Measurements from ENCODE around the gene NKX2-4.
"Not testable (repeated sequence)": the region's sequence is repeated elsewhere in the genome, so short reads cannot be mapped to it uniquely, and the experiment has no call there.

NKX2-4 gene

DNA sequence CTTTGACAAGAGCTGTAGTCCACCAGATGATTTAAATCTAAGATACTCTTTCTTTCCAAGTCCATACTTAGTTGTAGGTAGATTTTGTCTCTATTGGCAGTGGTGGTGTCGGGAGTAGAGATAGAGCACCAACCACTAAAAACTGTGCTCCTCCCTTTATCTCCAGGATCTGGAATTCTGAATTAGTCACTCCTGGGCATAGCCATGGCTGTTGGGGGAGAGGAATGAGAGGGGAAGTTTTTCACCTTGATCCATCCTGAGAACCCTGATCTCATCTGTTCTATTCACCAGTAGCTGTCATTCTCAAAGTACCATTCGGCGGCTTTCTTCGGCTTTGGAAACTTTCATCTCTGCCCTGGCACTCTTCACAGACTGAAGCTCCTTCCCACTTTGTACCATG lies 35.6 kb upstream of the NKX2-4 start:
- CTCF ChIA-PET, result no interaction called here

DNA sequence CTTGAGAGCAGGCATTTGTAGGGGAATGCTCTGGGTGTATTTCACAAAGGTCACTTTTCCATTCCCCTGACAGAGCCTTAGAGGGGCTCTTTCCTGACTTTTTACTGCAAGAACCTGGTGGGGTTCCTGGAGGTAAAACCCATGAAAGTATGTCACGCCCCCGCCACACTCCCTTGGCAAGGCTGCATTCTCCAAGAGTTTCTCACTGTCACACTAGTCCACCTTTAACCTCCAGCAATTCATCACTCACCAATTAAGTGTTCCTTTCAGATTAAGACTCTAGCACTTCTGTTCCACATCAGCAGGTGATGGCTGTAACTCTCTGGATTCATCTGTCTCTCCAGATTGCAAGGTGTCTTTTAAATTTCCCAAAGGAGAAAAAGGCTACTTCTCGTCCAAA lies 32.7 kb upstream of the NKX2-4 start:
- CTCF ChIA-PET, result no interaction called here
- no peak for DNase-seq (ENCODE audit: extremely low spot score)
- POLR2A ChIA-PET, result no interaction called here
- TF ChIP-seq ZNF384 (IDR thresholded peaks at IDR 0.05), result no peak
- TF ChIP-seq HDGF (IDR thresholded peaks at IDR 0.05; ENCODE audit: borderline replicate concordance), result no peak
- TF ChIP-seq CTBP1 (IDR thresholded peaks at IDR 0.05; ENCODE audit: borderline replicate concordance), result no peak
- no peak for TF ChIP-seq NFRKB (IDR thresholded peaks at IDR 0.05)
- no peak for TF ChIP-seq FOXM1 (IDR thresholded peaks at IDR 0.05; ENCODE audit: borderline replicate concordance)
- TF ChIP-seq, protein P1, sequence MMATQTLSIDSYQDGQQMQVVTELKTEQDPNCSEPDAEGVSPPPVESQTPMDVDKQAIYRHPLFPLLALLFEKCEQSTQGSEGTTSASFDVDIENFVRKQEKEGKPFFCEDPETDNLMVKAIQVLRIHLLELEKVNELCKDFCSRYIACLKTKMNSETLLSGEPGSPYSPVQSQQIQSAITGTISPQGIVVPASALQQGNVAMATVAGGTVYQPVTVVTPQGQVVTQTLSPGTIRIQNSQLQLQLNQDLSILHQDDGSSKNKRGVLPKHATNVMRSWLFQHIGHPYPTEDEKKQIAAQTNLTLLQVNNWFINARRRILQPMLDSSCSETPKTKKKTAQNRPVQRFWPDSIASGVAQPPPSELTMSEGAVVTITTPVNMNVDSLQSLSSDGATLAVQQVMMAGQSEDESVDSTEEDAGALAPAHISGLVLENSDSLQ (IDR thresholded peaks at IDR 0.05), result no peak
- TF ChIP-seq TARDBP (IDR thresholded peaks at IDR 0.05), result no peak
- no peak for TF ChIP-seq LEF1 (IDR thresholded peaks at IDR 0.05; ENCODE audit: borderline replicate concordance)
- TF ChIP-seq ARNT (IDR thresholded peaks at IDR 0.05), result no peak
- no peak for TF ChIP-seq FOXA1 (IDR thresholded peaks at IDR 0.05)
- TF ChIP-seq SUZ12 (IDR thresholded peaks at IDR 0.05), result no peak
- no peak for TF ChIP-seq FOXK2 (IDR thresholded peaks at IDR 0.05)
- TF ChIP-seq ELF4 (IDR thresholded peaks at IDR 0.05), result no peak
- no peak for TF ChIP-seq L3MBTL2 (conservative IDR thresholded peaks at IDR 0.05)
- no peak for TF ChIP-seq SP1 (IDR thresholded peaks at IDR 0.05)
- no peak for TF ChIP-seq BHLHE40 (IDR thresholded peaks at IDR 0.05; ENCODE audit: borderline replicate concordance)

More for the DNA sequence above, 35.6 kb upstream of the NKX2-4 start:
- POLR2A ChIA-PET, result no interaction called here
- DNase-seq (ENCODE audit: extremely low spot score), result no peak
- TF ChIP-seq SP1 (IDR thresholded peaks at IDR 0.05) (no peak), LEF1 (IDR thresholded peaks at IDR 0.05; ENCODE audit: borderline replicate concordance) (no peak), NFRKB (IDR thresholded peaks at IDR 0.05) (no peak), SUZ12 (IDR thresholded peaks at IDR 0.05) (no peak), ZNF384 (IDR thresholded peaks at IDR 0.05) (no peak), BHLHE40 (IDR thresholded peaks at IDR 0.05; ENCODE audit: borderline replicate concordance) (no peak), L3MBTL2 (conservative IDR thresholded peaks at IDR 0.05) (no peak), HDGF (IDR thresholded peaks at IDR 0.05; ENCODE audit: borderline replicate concordance) (no peak), ARNT (IDR thresholded peaks at IDR 0.05) (no peak), FOXM1 (IDR thresholded peaks at IDR 0.05; ENCODE audit: borderline replicate concordance) (no peak), FOXK2 (IDR thresholded peaks at IDR 0.05) (no peak), TARDBP (IDR thresholded peaks at IDR 0.05) (no peak), FOXA1 (IDR thresholded peaks at IDR 0.05) (no peak), CTBP1 (IDR thresholded peaks at IDR 0.05; ENCODE audit: borderline replicate concordance) (no peak), ELF4 (IDR thresholded peaks at IDR 0.05) (no peak)
- TF ChIP-seq, protein P1 (IDR thresholded peaks at IDR 0.05), result no peak

DNA sequence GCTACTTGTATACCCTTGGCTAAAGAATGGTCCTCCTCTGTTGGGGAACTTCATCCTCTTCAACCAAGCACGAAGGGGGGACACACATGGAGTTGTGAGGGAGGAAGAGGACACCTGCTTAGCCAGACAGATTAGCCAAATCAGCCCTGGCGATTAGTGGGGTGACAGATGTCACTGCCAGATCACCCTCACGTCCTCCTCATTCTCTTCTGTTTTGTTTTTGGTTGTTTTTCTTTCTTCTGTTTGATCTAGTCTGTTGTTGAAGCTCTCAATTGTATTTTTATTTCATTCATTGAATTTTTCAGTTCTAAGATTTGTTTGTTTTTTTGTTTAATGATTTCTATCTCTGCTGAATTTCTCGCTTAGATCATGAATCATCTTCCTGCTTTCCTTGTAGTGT lies 27.5 kb upstream of the NKX2-4 start:
- ChIA-PET POLR2A (no interaction called here), CTCF (no interaction called here)
- TF ChIP-seq SP1 (IDR thresholded peaks at IDR 0.05), result no peak
- no peak for TF ChIP-seq ARNT (IDR thresholded peaks at IDR 0.05)
- no peak for TF ChIP-seq ELF4 (IDR thresholded peaks at IDR 0.05)
- no peak for TF ChIP-seq BHLHE40 (IDR thresholded peaks at IDR 0.05; ENCODE audit: borderline replicate concordance)
- TF ChIP-seq FOXA1 (IDR thresholded peaks at IDR 0.05), result no peak
- TF ChIP-seq LEF1 (IDR thresholded peaks at IDR 0.05; ENCODE audit: borderline replicate concordance), result no peak
- no peak for DNase-seq (ENCODE audit: extremely low spot score)

DNA sequence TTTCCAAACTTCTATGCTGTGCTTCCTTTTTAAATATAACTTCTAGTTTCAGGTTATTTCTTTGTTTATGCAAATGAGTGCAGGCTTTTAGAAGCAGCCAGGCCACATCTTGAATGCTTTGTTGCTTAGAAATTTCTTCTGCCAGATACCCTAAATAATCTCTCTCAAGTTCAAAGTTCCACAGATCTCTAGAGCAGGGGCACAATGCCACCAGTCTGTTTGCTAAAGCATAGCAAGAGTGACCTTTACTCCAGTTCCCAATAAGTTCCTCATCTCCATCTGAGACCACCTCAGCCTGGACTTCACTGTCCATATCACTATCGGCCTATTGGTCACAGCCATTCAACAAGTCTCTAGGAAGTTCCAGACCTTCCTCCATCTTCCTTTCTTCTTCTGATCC lies 26.4 kb upstream of the NKX2-4 start:
- POLR2A ChIA-PET; DNase-seq (ENCODE audit: extremely low spot score); CTCF ChIA-PET: not testable (repeated sequence)

DNA sequence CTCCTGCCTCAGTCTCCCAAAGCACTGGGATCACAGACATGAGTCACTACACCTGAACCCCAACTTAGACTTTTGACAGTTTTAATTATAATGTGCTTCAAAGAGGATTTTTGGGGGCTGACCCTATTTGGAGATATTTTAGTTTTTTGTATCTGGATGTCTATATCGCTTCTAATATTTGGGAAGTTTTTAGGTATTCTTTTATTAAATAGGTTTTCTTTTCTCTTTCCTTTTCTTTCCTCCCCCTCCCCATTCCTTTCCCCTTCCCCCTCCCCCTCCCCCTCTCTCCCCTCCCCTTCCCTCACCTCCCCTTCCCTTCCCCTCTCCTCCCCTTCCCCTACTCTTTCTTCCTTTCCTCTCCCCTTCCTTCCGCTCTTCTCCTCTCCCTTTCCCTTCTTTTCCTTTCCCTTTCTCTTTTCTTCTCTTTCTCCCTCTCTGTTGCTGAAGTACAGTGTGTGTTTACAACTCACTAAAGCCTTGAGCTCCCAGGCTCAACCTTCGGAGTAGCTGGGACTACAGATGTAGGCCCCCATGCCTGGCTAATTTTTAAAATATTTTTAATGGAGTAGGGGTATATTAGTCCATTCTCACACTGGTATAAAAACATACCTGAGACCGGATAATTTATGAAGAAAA lies 24.4 kb upstream of the NKX2-4 start:
- CTCF ChIA-PET, result no interaction called here
- no peak for DNase-seq (ENCODE audit: extremely low spot score)
- TF ChIP-seq FOXK2 (IDR thresholded peaks at IDR 0.05) (no peak), ELF4 (IDR thresholded peaks at IDR 0.05) (no peak), LEF1 (IDR thresholded peaks at IDR 0.05; ENCODE audit: borderline replicate concordance) (no peak), L3MBTL2 (conservative IDR thresholded peaks at IDR 0.05) (no peak), FOXA1 (IDR thresholded peaks at IDR 0.05) (no peak), NFRKB (IDR thresholded peaks at IDR 0.05) (no peak), SUZ12 (IDR thresholded peaks at IDR 0.05) (no peak), ZNF384 (IDR thresholded peaks at IDR 0.05) (no peak), FOXM1 (IDR thresholded peaks at IDR 0.05; ENCODE audit: borderline replicate concordance) (no peak), BHLHE40 (IDR thresholded peaks at IDR 0.05; ENCODE audit: borderline replicate concordance) (no peak), ARNT (IDR thresholded peaks at IDR 0.05) (no peak), TARDBP (IDR thresholded peaks at IDR 0.05) (no peak), HDGF (IDR thresholded peaks at IDR 0.05; ENCODE audit: borderline replicate concordance) (no peak), CTBP1 (IDR thresholded peaks at IDR 0.05; ENCODE audit: borderline replicate concordance) (no peak), SP1 (IDR thresholded peaks at IDR 0.05) (no peak)
- TF ChIP-seq, protein P1 (IDR thresholded peaks at IDR 0.05), result no peak
- POLR2A ChIA-PET, result no interaction called here

DNA sequence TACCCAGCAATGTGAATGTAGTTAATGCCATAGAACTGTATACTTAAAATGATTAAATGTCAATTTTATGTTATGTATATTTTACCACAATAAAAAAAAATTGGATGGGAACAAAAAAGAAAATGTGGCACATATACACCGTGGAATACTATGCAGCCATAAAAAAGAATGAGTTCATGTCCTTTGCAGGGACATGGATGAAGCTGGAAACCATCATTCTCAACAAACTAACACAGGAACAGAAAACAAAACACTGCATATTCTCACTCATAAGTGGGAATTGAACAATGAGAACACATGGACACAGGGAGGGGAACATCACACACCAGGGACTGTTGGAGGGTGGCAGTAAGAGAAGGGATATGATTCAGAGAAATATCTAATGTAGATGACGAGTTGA lies 21.8 kb upstream of the NKX2-4 start:
- CTCF ChIA-PET; DNase-seq (ENCODE audit: extremely low spot score); POLR2A ChIA-PET: not testable (repeated sequence)

DNA sequence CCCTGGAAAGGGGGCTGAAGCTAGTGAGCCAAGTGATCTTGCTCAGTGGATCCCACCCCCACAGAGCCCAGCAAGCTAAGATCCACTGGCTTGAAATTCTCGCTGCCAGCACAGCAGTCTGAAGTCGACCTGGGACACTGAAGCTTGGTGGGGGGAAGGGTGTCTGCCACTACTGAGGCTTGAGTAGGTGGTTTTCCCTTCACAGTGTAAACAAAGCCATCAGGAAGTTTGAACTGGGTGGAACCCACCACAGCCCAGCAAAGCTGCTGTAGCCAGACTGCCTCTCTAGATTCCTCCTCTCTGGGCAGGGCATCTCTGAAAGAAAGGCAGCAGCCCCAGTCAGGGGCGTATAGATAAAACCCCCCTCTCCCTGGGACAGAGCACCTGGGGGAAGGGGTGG lies 16.7 kb upstream of the NKX2-4 start:
- POLR2A ChIA-PET; CTCF ChIA-PET; DNase-seq (ENCODE audit: extremely low spot score): not testable (repeated sequence)
